A549 (cell line): ENCODE data around the gene MAP3K20. TPM values are rescaled to one million over a fixed set of nuclear protein-coding genes. Genes with fewer than 3 reads are reported as not detected.

Experiments
- ATAC-seq, 2 experiments: fragments of 200-7000 bp in 1 of 2; fragments of >200 bp in 1 of 2; cut with Nextera tagmentation in 1 of 2; cut with Tn5 transposase in 1 of 2; 3 replicates each; pipeline versions ENCODE4 v1.8.0 to v1.9.1; 2018 to 2020; ENCODE audit warnings: mild to moderate bottlenecking in 1 of 2, moderate library complexity in 1 of 2
- CTCF ChIA-PET: fragments of 300-600 bp; sonication (Branson Sonifier 250); formaldehyde crosslinking; extraction: SDS; loops from one replicate; lab custom pipeline; 2021; ENCODE audit warnings: antibody characterized with exemption, inconsistent platforms; lab: Yijun Ruan, JAX
- POLR2A ChIA-PET: fragments of 350-600 bp; formaldehyde crosslinking; extraction: SDS; loops from one replicate; lab custom pipeline; 2021; ENCODE audit warnings: antibody characterized with exemption, inconsistent platforms; lab: Yijun Ruan, JAX
- DNase-seq, 2 experiments: peaks; one replicate each; pipeline versions ENCODE4 v3.0.0 to v3.0.0-alpha.2; 2011 to 2016; ENCODE audit warnings: low read depth in 1 of 2, low spot score in 1 of 2
- FAIRE-seq: peaks from 2 replicates; lab custom pipeline; 2011; peaks lifted over from hg19 to GRCh38; lab: Jason Lieb, UNC
- H3K27ac ChIP-seq, 2 experiments: fragments of >200 bp; sonication (Bioruptor Twin); formaldehyde crosslinking; 3 replicates each; pipeline ENCODE4 v1.5.1; 2016 to 2017
- H3K4me1 ChIP-seq: fragments of >200 bp; sonication (Bioruptor Twin); formaldehyde crosslinking; 3 replicates; pipeline ENCODE4 v1.6.1; 2016
- H3K4me2 ChIP-seq: fragments of >200 bp; sonication (Bioruptor Twin); formaldehyde crosslinking; 3 replicates; pipeline ENCODE4 v1.6.1; 2016
- H3K4me3 ChIP-seq: fragments of >200 bp; sonication (Bioruptor Twin); formaldehyde crosslinking; 3 replicates; pipeline ENCODE4 v1.5.1; 2016
- H3K9me3 ChIP-seq: fragments of >200 bp; sonication (Bioruptor Twin); formaldehyde crosslinking; 3 replicates; pipeline ENCODE4 v1.6.1; 2016
- ATOH8 ChIP-seq: fragments of 250-450 bp; sonication (Bioruptor Pico); IDR thresholded peaks from 2 replicates; pipeline ENCODE4 v1.5.0; 2020; ENCODE audit warnings: low read depth, mild to moderate bottlenecking, moderate library complexity
- BHLHE40 ChIP-seq: IDR thresholded peaks from 2 replicates; pipeline ENCODE4 v1.6.1; 2012; ENCODE audit warnings: low read depth, low read length, inconsistent platforms
- CBX8 ChIP-seq: fragments of 200-600 bp; sonication (generic); IDR thresholded peaks from 2 replicates; pipeline ENCODE4 v1.6.1; 2016
- CEBPB ChIP-seq, 2 experiments: fragments of >200 bp in 1 of 2; sonication (Bioruptor Twin) in 1 of 2; formaldehyde crosslinking in 1 of 2; IDR thresholded peaks; 2 replicates each; pipeline ENCODE4 v1.6.1; 2012 to 2016
- E2F6 ChIP-seq: IDR thresholded peaks from 2 replicates; pipeline ENCODE4 v1.6.1; 2012; ENCODE audit warnings: low read depth, borderline replicate concordance
- EHMT2 ChIP-seq: fragments of 200-600 bp; sonication (generic); IDR thresholded peaks from 2 replicates; pipeline ENCODE4 v1.6.1; 2016; ENCODE audit warnings: antibody characterized with exemption, low read depth, mild to moderate bottlenecking, moderate library complexity
- ELK1 ChIP-seq: fragments of 150-350 bp; IDR thresholded peaks from 2 replicates; pipeline ENCODE4 v1.6.1; 2014; ENCODE audit warnings: low read depth, mild to moderate bottlenecking, low read length
- ESRRA ChIP-seq: fragments of 150-350 bp; IDR thresholded peaks from 2 replicates; pipeline ENCODE4 v1.6.1; 2014; ENCODE audit warnings: mild to moderate bottlenecking, low read length, borderline replicate concordance
- FOSB ChIP-seq: fragments of 250-450 bp; sonication (Bioruptor Pico); IDR thresholded peaks from 2 replicates; pipeline ENCODE4 v1.5.0; 2020; ENCODE audit warnings: mild to moderate bottlenecking, moderate library complexity
- FOXS1 ChIP-seq: fragments of 250-450 bp; sonication (Bioruptor Pico); IDR thresholded peaks from 2 replicates; pipeline ENCODE4 v1.5.0; 2020; ENCODE audit warnings: mild to moderate bottlenecking, moderate library complexity
- HDAC2 ChIP-seq: fragments of 200-600 bp; sonication (generic); IDR thresholded peaks from 2 replicates; pipeline ENCODE4 v1.6.1; 2016
- HEYL ChIP-seq: fragments of 250-450 bp; sonication (Bioruptor Pico); IDR thresholded peaks from 2 replicates; pipeline ENCODE4 v1.8.0; 2021; ENCODE audit warnings: mild to moderate bottlenecking, moderate library complexity
- HOXB13 ChIP-seq: fragments of 250-450 bp; sonication (Bioruptor Pico); IDR thresholded peaks from 2 replicates; pipeline ENCODE4 v1.5.0; 2020; ENCODE audit warnings: low read depth, mild to moderate bottlenecking, moderate library complexity
- HOXB5 ChIP-seq: fragments of 250-450 bp; sonication (Bioruptor Pico); IDR thresholded peaks from 2 replicates; pipeline ENCODE4 v1.5.0; 2020; ENCODE audit warnings: mild to moderate bottlenecking, moderate library complexity
- KDM1A ChIP-seq: fragments of 200-600 bp; sonication (generic); IDR thresholded peaks from 2 replicates; pipeline ENCODE4 v1.6.1; 2016; ENCODE audit warnings: low read depth, mild to moderate bottlenecking
- KDM5A ChIP-seq: fragments of 200-600 bp; sonication (generic); IDR thresholded peaks from 2 replicates; pipeline ENCODE4 v1.6.1; 2016; ENCODE audit warnings: antibody characterized with exemption, mild to moderate bottlenecking
- MAFK ChIP-seq: fragments of 450-650 bp; IDR thresholded peaks from 2 replicates; pipeline ENCODE4 v1.6.1; 2014; ENCODE audit not compliant: partially characterized antibody
- MAZ ChIP-seq: fragments of 150-350 bp; IDR thresholded peaks from 2 replicates; pipeline ENCODE4 v1.6.1; 2014; ENCODE audit warnings: antibody characterized with exemption, low read depth, low read length, borderline replicate concordance
- MYC ChIP-seq: IDR thresholded peaks from 2 replicates; pipeline ENCODE4 v1.6.1; 2012; ENCODE audit warnings: mild to moderate bottlenecking, inconsistent platforms, low read length, improper control_type of control experiment, borderline replicate concordance
- NPAS2 ChIP-seq: fragments of 250-450 bp; sonication (Bioruptor Pico); IDR thresholded peaks from 2 replicates; pipeline ENCODE4 v1.8.0; 2022; ENCODE audit warnings: mild to moderate bottlenecking, moderate library complexity, borderline replicate concordance
- NR3C1 ChIP-seq: fragments of >200 bp; sonication (Bioruptor Twin); formaldehyde crosslinking; IDR thresholded peaks from 3 replicates; pipeline ENCODE4 v1.6.1; 2017
- POLR2A ChIP-seq: IDR thresholded peaks from 2 replicates; pipeline ENCODE4 v1.6.1; 2012; ENCODE audit warnings: mild to moderate bottlenecking, low read length
- POLR2AphosphoS2 ChIP-seq: conservative IDR thresholded peaks from 2 replicates; pipeline ENCODE4 v1.6.1; 2012; ENCODE audit warnings: low read length, improper control_type of control experiment, inconsistent platforms
- RAD21 ChIP-seq, 2 experiments: fragments of >200 bp in 1 of 2; sonication (Bioruptor Twin) in 1 of 2; formaldehyde crosslinking in 1 of 2; IDR thresholded peaks in 1 of 2; conservative IDR thresholded peaks in 1 of 2; 2 replicates in 1 of 2; 3 replicates in 1 of 2; pipeline ENCODE4 v1.6.1; 2012 to 2018; ENCODE audit warnings: inconsistent platforms in 1 of 2
- RCOR1 ChIP-seq: fragments of 150-350 bp; IDR thresholded peaks from 2 replicates; pipeline ENCODE4 v1.6.1; 2014; ENCODE audit warnings: antibody characterized with exemption, low read length, low read depth
- RNF2 ChIP-seq: fragments of 200-600 bp; sonication (generic); IDR thresholded peaks from 2 replicates; pipeline ENCODE4 v1.6.1; 2016; ENCODE audit warnings: low read depth, mild to moderate bottlenecking, antibody characterized with exemption, moderate library complexity, borderline replicate concordance
- SMC3 ChIP-seq: fragments of >200 bp; sonication (Bioruptor Twin); formaldehyde crosslinking; IDR thresholded peaks from 3 replicates; pipeline ENCODE4 v1.6.1; 2018; ENCODE audit warnings: inconsistent platforms
- SREBF2 ChIP-seq: fragments of 450-650 bp; IDR thresholded peaks from 2 replicates; pipeline ENCODE4 v1.6.1; 2014; ENCODE audit warnings: mild to moderate bottlenecking, moderate library complexity
- TP53 ChIP-seq: fragments of 250-450 bp; sonication (Bioruptor Pico); IDR thresholded peaks from 2 replicates; pipeline ENCODE4 v1.5.0; 2021; ENCODE audit warnings: mild to moderate bottlenecking, moderate library complexity
- ZFP36 ChIP-seq: fragments of 450-650 bp; IDR thresholded peaks from 2 replicates; pipeline ENCODE4 v1.6.1; 2014; ENCODE audit warnings: borderline replicate concordance; ENCODE audit not compliant: partially characterized antibody
- WGBS: methylation state at CpG from one replicate; pipeline ENCODE4 v1.1.6; 2017; ENCODE audit errors: missing lambda C conversion rate; 5-methylcytosine and 5-hydroxymethylcytosine counted together
- polyA plus RNA-seq, 4 experiments: library from polyadenylated mRNA; depleted of rRNA in 3 of 4; stranded (reverse); fragments of >200 nt; fragmentation: RNase III in 1 of 4; extraction: RNeasy Plus Mini Kit Qiagen cat#74134 plus additional on column Dnase treatment in 1 of 4; gene quantifications; 2 replicates in 3 of 4; 3 replicates in 1 of 4; pipeline ENCODE4 v1.2.3, GENCODE V29; 2011 to 2017

MAP3K20 gene
- polyA plus RNA-seq, 2 of the 4 experiments (the other 2 are of a cell fraction): 34.7 to 80.7 TPM

- TF ChIP-seq RCOR1: no peak
- no peak for TF ChIP-seq KDM5A
- TF ChIP-seq SREBF2: no peak
- no peak for TF ChIP-seq FOSB (CRISPR knock-in tag)
- TF ChIP-seq ZFP36: no peak
- no peak for TF ChIP-seq POLR2A
- TF ChIP-seq CEBPB (IDR thresholded peaks at IDR 0.05): peak; percentile 6 to 72; a peak in 2 of 4 replicates
- no peak for TF ChIP-seq EHMT2
- TF ChIP-seq POLR2AphosphoS2: no peak
- no peak for TF ChIP-seq RNF2
- TF ChIP-seq RAD21 (conservative IDR thresholded peaks at IDR 0.05 in 1 of 2, IDR thresholded peaks at IDR 0.05 in 1 of 2): no peak
- no peak for TF ChIP-seq NR3C1
- TF ChIP-seq MAFK: no peak
- no peak for TF ChIP-seq HDAC2
- TF ChIP-seq KDM1A: no peak
- TF ChIP-seq HEYL (CRISPR knock-in tag): no peak
- no peak for TF ChIP-seq TP53 (CRISPR knock-in tag)
- no peak for TF ChIP-seq MYC
- no peak for TF ChIP-seq BHLHE40
- TF ChIP-seq HOXB5 (CRISPR knock-in tag): no peak
- no peak for TF ChIP-seq FOXS1 (CRISPR knock-in tag)
- TF ChIP-seq ATOH8 (CRISPR knock-in tag): no peak
- TF ChIP-seq ELK1: no peak
- no peak for TF ChIP-seq NPAS2
- no peak for TF ChIP-seq SMC3
- TF ChIP-seq ESRRA: no peak
Measured at GRCh38 chr2:173151671-173152401, 76.2 kb downstream of the MAP3K20 start (continued).

- ATAC-seq: no peak
Measured at GRCh38 chr2:173153301-173153885, 77.7 kb downstream of the MAP3K20 start.

More at GRCh38 chr2:173153301-173153885, 77.7 kb downstream of the MAP3K20 start:
- H3K4me1 ChIP-seq: peaks cover 59% of the 10 kb centered on the region
- FAIRE-seq (no peak), DNase-seq (no peak)
- peak overlapping the region; percentile 60 to 88; a peak in 5 of 6 replicates for H3K27ac ChIP-seq
- CTCF ChIA-PET: no interaction called here
- H3K9me3 ChIP-seq: peaks cover 11% of the 10 kb centered on the region; the same call in 2 of the 3 replicates
- TF ChIP-seq FOSB (CRISPR knock-in tag) (no peak), RCOR1 (no peak), E2F6 (no peak), CBX8 (no peak), ATOH8 (CRISPR knock-in tag) (no peak), RAD21 (conservative IDR thresholded peaks at IDR 0.05 in 1 of 2, IDR thresholded peaks at IDR 0.05 in 1 of 2) (no peak), TP53 (CRISPR knock-in tag) (no peak), MAZ (no peak), HOXB13 (no peak), POLR2AphosphoS2 (no peak), KDM5A (no peak)
- TF ChIP-seq, all 56 proteins: peak for 0
- WGBS: 77% methylated on average over 1 of the region's 1 CpG
- POLR2A ChIA-PET: no interaction called here
- Histone ChIP-seq H3K4me3 (no peak overlapping the region), H3K4me2 (peak overlapping the region; percentile 74)
